Measurements from ENCODE around the gene COX6B2.

COX6B2 gene

GRCh38 chr19:55321466-55322137 lies 32.9 kb downstream of the COX6B2 start:
- Mint-ChIP-seq H3K27me3 (no peaks in the 10 kb centered on the region), H3K4me3 (no peak overlapping the region), H3K36me3 (ENCODE audit: low read depth) (no peaks in the 10 kb centered on the region), H3K9me3 (no peaks in the 10 kb centered on the region), H3K4me1 (ENCODE audit: low read depth) (no peaks in the 10 kb centered on the region), H3K27ac (no peak overlapping the region)
- no peak for DNase-seq

GRCh38 chr19:55320844-55321419 lies 33.6 kb downstream of the COX6B2 start:
- Mint-ChIP-seq H3K4me3 (no peak overlapping the region), H3K27ac (no peak overlapping the region), H3K36me3 (ENCODE audit: low read depth) (no peaks in the 10 kb centered on the region), H3K27me3 (no peaks in the 10 kb centered on the region), H3K4me1 (ENCODE audit: low read depth) (no peaks in the 10 kb centered on the region), H3K9me3 (no peaks in the 10 kb centered on the region)
- DNase-seq = no peak

DNA sequence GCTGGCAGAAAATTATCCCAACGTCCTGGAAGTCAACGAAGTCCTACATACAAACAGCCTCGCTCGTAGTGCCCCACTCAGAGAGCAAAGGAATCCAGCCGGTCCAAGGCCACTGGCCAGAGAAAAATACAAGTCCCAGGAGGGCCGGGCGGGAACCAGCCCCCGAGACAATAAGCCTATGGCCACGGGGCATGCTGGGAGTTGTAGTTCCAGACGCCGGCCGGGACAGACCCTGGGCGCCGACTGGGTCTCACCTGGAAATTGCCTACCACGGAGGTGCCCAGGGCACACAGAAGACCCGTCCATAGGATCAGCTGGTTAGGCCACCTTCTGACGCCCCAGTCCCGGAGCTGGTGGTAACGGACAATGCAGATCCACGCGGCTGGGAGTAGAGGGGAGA lies 34.7 kb downstream of the COX6B2 start:
- H3K4me3 Mint-ChIP-seq = no peak overlapping the region
- DNase-seq = no peak
- H3K36me3 Mint-ChIP-seq (ENCODE audit: low read depth) = no peaks in the 10 kb centered on the region
- H3K27ac Mint-ChIP-seq = no peak overlapping the region
- H3K27me3 Mint-ChIP-seq = no peaks in the 10 kb centered on the region
- no peaks in the 10 kb centered on the region for H3K9me3 Mint-ChIP-seq
- H3K4me1 Mint-ChIP-seq (ENCODE audit: low read depth) = no peaks in the 10 kb centered on the region

DNA sequence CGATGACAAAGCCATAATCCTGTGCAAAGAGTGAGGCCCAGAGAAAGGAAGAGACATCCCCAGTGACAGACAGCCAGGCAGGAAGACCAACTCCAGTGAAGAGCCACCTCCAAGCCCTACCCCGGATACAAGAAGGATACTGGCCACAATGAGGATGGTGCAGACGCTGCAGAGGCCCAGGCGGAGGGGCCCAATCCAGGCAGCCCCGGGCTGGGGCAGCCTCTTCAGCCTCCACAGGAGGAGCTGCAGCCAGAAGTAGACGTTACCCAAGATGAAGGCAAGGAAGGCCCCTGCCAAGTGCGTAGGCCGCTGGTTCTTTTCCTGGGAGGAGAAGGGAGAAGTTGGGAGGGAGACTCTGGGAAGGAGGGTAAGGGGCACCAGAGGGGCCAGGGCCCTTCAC lies 37.9 kb downstream of the COX6B2 start:
- Mint-ChIP-seq H3K4me3 (no peak overlapping the region), H3K27ac (no peak overlapping the region), H3K9me3 (no peaks in the 10 kb centered on the region), H3K27me3 (no peaks in the 10 kb centered on the region), H3K36me3 (ENCODE audit: low read depth) (no peaks in the 10 kb centered on the region), H3K4me1 (ENCODE audit: low read depth) (no peaks in the 10 kb centered on the region)
- DNase-seq = no peak

DNA sequence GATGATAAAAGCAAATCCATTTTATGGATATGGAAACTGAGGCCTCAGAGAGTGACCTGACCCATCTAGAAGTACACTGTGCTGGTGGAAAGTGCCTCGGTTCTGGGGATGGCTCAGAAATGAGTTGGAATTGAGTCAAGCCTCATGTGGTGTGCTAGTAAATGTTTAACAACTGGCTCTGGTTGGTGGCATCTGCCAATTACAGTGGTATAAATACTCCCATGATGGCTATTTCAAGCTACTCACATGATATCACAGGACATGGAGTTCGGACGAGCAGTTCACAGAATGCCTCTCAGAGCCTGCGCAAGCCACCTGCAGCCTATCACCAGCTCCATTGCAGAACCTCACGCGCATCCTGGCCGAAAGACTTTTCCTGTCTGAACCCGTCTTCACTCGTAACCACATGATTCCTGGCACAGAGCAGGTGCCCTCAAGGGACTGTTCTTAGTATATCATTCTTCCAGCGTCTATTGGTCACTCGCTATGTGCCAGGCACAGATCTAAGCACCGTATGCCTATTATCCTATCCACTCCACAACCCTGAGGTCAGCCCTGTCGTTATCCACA lies 38.5 kb downstream of the COX6B2 start:
- Mint-ChIP-seq H3K27ac (no peak overlapping the region), H3K36me3 (ENCODE audit: low read depth) (no peaks in the 10 kb centered on the region), H3K4me1 (ENCODE audit: low read depth) (no peaks in the 10 kb centered on the region), H3K27me3 (no peaks in the 10 kb centered on the region), H3K4me3 (no peak overlapping the region), H3K9me3 (no peaks in the 10 kb centered on the region)
- no peak for DNase-seq

- H3K4me1 Mint-ChIP-seq (ENCODE audit: low read depth) = no peaks in the 10 kb centered on the region
- no peaks in the 10 kb centered on the region for H3K27me3 Mint-ChIP-seq
- H3K9me3 Mint-ChIP-seq = no peaks in the 10 kb centered on the region
- H3K36me3 Mint-ChIP-seq (ENCODE audit: low read depth) = no peaks in the 10 kb centered on the region
- H3K4me3 Mint-ChIP-seq = no peak overlapping the region
- peak overlapping the region; percentile 23 for H3K27ac Mint-ChIP-seq
- DNase-seq = no peak
Observed at GRCh38 chr19:55314396-55314795, 40.1 kb downstream of the COX6B2 start.

DNA sequence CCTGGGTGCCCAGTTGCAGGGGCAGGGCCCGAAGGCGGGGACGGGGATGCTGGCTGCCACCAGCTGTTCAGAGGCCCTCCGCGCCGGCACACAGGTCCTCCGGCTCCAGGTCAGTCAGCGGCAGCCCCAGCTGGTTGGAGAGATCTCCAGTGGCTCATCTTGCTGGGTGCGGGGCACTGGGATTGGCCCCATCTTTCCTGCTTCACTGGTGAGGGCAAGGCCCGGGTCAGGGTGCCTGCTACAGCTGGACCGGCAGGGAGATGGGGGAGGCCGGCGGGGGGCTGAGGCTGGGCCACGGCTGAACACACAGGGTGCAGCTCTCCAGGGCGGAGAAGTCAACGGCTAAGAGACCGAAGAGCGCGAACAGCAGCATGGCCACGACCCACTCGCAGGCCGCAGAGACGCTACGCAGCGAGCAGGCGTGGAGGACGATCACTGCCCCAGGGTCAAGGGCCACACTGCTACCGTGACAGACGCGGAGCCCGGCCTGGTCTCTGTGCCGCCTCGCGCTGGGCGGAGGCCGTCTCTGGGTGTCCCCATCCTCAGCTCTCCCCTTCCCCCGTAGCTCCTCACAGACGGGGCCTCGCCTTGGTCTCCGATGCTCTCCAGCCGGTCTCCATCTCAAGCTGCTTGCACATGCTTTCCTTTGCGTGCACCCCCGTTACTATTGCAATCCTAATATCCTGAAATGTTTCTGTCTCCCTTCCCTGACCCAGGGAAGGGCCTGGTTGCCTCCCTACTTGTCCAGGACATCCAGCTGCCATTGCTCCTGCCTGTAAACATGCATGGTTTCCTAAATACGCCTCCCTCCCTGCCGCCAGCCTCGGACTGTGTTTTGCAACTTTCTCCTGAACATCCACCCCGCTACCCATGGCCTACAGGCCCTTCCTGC lies 41.7 kb downstream of the COX6B2 start:
- Mint-ChIP-seq H3K4me3 (no peak overlapping the region), H3K27ac (no peak overlapping the region), H3K4me1 (ENCODE audit: low read depth) (no peaks in the 10 kb centered on the region), H3K27me3 (no peaks in the 10 kb centered on the region), H3K9me3 (no peaks in the 10 kb centered on the region), H3K36me3 (ENCODE audit: low read depth) (peaks cover 6% of the 10 kb centered on the region)
- DNase-seq = no peak

DNA sequence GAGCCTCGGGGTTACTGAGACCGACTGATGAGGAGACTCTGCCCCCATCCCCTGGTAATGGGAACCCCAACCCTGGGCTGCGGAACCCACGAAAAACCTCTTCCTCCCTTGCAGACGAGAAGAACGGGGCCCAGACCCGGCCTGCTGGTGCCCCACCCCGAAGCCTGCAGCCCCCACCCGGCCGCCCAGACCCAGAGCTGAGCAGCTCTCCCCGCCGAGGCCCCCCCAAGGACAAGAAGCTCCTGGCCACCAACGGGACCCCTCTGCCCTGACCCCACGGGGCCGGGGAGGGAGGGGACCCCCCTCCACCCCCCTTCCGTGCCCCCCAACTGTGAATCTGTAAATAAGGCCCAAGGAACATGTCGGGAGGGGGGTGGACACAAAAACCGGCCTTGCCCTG lies 42.7 kb downstream of the COX6B2 start:
- Mint-ChIP-seq H3K27me3 (no peaks in the 10 kb centered on the region), H3K36me3 (ENCODE audit: low read depth) (peaks cover 9% of the 10 kb centered on the region), H3K4me3 (no peak overlapping the region)

DNA sequence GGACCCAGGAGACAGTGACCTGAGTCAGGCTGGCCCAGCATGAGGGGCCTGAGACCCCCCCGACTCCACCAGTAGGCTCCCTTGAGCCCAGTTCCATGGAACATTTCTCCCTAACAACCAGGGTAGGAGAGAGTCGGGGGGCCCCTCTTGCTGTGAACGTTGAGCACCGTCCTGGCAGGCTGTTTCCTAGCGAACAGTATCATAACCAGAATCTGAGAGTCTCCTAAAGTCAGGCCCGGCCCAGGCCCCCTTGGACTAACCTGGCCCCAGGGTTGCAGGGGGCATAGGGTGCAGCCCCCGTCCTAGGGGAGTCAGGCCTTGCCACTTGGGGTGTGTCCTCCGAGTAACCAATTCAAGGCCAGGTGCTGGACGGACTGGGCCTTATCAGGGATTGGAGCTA lies 43.1 kb downstream of the COX6B2 start:
- H3K27me3 Mint-ChIP-seq = no peaks in the 10 kb centered on the region
- no peaks in the 10 kb centered on the region for H3K9me3 Mint-ChIP-seq
- H3K36me3 Mint-ChIP-seq (ENCODE audit: low read depth) = peaks cover 9% of the 10 kb centered on the region
- no peaks in the 10 kb centered on the region for H3K4me1 Mint-ChIP-seq (ENCODE audit: low read depth)
- no peak overlapping the region for H3K4me3 Mint-ChIP-seq
- no peak for DNase-seq
- H3K27ac Mint-ChIP-seq = no peak overlapping the region

More for the DNA sequence above, 42.7 kb downstream of the COX6B2 start:
- H3K9me3 Mint-ChIP-seq = no peaks in the 10 kb centered on the region
- no peak for DNase-seq
- no peak overlapping the region for H3K27ac Mint-ChIP-seq
- no peaks in the 10 kb centered on the region for H3K4me1 Mint-ChIP-seq (ENCODE audit: low read depth)

GRCh38 chr19:55310498-55310897 lies 44.0 kb downstream of the COX6B2 start:
- Mint-ChIP-seq H3K4me1 (ENCODE audit: low read depth) (no peaks in the 10 kb centered on the region), H3K9me3 (no peaks in the 10 kb centered on the region), H3K27ac (no peak overlapping the region), H3K4me3 (no peak overlapping the region), H3K36me3 (ENCODE audit: low read depth) (peaks cover 9% of the 10 kb centered on the region), H3K27me3 (no peaks in the 10 kb centered on the region)
- DNase-seq = no peak

DNA sequence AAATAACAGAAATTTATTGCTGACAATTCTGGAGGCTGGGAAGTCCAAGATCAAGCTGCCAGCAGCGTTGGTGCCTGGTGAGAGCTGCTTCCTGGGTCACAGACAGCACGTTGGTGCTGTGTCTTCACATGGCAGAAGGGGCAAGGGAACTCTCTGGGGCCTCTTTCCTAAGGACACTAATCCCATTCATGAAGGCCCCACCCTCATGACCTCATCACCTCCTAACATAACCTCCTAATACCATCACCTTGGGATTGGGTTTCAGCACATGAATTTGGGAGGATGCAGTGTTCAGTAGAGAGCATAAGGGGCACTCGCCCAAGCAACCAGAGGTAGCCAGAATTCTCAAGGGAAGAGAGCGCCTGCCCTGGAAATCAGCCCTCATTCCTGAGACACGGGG lies 45.1 kb downstream of the COX6B2 start:
- Mint-ChIP-seq H3K4me1 (ENCODE audit: low read depth) (peaks cover 2% of the 10 kb centered on the region), H3K4me3 (no peak overlapping the region), H3K36me3 (ENCODE audit: low read depth) (peaks cover 11% of the 10 kb centered on the region), H3K27me3 (no peaks in the 10 kb centered on the region), H3K9me3 (no peaks in the 10 kb centered on the region), H3K27ac (no peak overlapping the region)
- DNase-seq = no peak

- Mint-ChIP-seq H3K27me3 (no peaks in the 10 kb centered on the region), H3K4me3 (no peak overlapping the region), H3K9me3 (no peaks in the 10 kb centered on the region), H3K4me1 (ENCODE audit: low read depth) (peaks cover 2% of the 10 kb centered on the region), H3K27ac (no peak overlapping the region), H3K36me3 (ENCODE audit: low read depth) (peaks cover 11% of the 10 kb centered on the region)
- DNase-seq = no peak
Observed at GRCh38 chr19:55308281-55308680, 46.2 kb downstream of the COX6B2 start.

DNA sequence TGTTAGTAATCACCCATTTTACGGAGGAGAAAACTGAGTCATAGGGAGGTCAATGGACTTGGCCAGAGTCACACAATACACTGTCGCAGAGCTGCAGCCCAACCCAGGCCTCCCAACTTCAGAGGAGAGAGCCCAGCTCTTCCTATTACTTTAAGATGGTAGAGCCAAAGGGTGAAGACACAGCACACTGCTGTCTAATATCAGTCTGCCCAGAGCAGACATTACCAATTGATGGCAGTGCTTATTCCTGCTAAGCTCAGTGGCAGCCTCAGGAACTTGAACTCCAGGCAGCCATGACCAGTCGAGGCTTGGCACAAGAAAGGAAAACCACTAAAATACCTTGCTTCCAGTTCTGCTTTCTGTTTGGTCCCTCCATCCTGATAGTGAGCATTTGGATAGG lies 47.8 kb downstream of the COX6B2 start:
- H3K4me3 Mint-ChIP-seq = no peak overlapping the region
- H3K9me3 Mint-ChIP-seq = no peaks in the 10 kb centered on the region
- DNase-seq = no peak
- no peaks in the 10 kb centered on the region for H3K27me3 Mint-ChIP-seq
- peaks cover 6% of the 10 kb centered on the region for H3K4me1 Mint-ChIP-seq (ENCODE audit: low read depth)
- H3K27ac Mint-ChIP-seq = no peak overlapping the region
- H3K36me3 Mint-ChIP-seq (ENCODE audit: low read depth) = peaks cover 11% of the 10 kb centered on the region

DNA sequence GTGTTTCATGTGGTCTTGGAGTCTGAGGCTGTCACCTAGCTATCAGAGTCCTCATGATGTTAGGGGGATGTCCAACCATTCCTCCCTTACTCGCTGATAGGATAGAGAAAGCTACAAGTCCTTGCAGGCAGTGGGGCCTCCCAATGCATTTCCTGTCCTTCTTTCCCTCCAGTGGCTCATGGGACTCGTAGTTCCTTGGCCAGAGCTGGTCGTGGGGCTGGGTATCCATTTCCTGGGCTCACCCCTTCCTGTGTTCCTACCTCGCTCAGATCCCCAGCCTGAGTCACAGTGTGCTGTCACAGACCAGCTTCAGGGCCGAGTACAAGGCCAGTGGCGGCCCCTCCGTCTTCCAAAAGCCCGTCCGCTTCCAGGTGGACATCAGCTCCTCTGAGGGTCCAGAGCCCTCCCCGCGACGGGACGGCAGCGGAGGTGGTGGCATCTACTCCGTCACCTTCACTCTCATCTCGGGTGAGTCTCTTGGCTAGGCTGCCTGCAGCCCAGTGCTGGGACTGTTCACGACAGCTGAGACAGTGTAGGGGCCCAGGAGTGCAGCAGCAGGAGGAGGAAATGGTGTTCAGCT lies 48.4 kb downstream of the COX6B2 start:
- Mint-ChIP-seq H3K9me3 (no peaks in the 10 kb centered on the region), H3K4me3 (no peak overlapping the region), H3K27ac (no peak overlapping the region), H3K4me1 (ENCODE audit: low read depth) (peaks cover 12% of the 10 kb centered on the region), H3K36me3 (ENCODE audit: low read depth) (peaks cover 11% of the 10 kb centered on the region), H3K27me3 (no peaks in the 10 kb centered on the region)
- DNase-seq = no peak

Data from activated T-cell treated with anti-CD3 and anti-CD28 coated beads, Interleukin-2, amount 50 U/mL, for 24 hours (primary cell).